CD14-positive monocyte (primary cell): ENCODE data around the gene CLDN6. TPM values are rescaled to one million over a fixed set of nuclear protein-coding genes. Genes with fewer than 3 reads are reported as not detected.

ENCODE experiments used
- DNase-seq, 3 donors: peaks; one replicate each; pipeline ENCODE4 v3.0.0-alpha.2; 2011 to 2022
- H2AFZ ChIP-seq: 2 replicates; pipeline ENCODE4 v1.6.0; 2012; ENCODE audit warnings: mild to moderate bottlenecking, low read depth, low read length, inconsistent platforms; ENCODE audit not compliant: insufficient read depth, poor library complexity, severe bottlenecking
- H3K27ac ChIP-seq, 2 donors: 1 replicate in 1 of 2; 2 replicates in 1 of 2; pipeline ENCODE4 v1.5.1; 2012 to 2013; ENCODE audit warnings: low read length in 2 of 2, control low read depth in 1 of 2, inconsistent platforms in 1 of 2, low read depth in 1 of 2, mild to moderate bottlenecking in 1 of 2
- H3K27me3 ChIP-seq, 2 donors: one replicate each; pipeline versions ENCODE4 v1.6.0 to v1.6.1; 2011 to 2013; ENCODE audit warnings: low read length in 2 of 2; ENCODE audit not compliant: control insufficient read depth in 2 of 2, insufficient read depth in 2 of 2
- H3K36me3 ChIP-seq, 2 donors: replicated peaks in 1 of 2; 1 replicate in 1 of 2; 2 replicates in 1 of 2; pipeline versions ENCODE4 v1.5.1 to v1.6.1; 2012 to 2013; ENCODE audit warnings: low read length in 2 of 2, control low read depth in 1 of 2, inconsistent platforms in 1 of 2, mild to moderate bottlenecking in 1 of 2; ENCODE audit not compliant: insufficient read depth in 2 of 2, control insufficient read depth in 1 of 2
- H3K4me1 ChIP-seq, 2 donors: 1 replicate in 1 of 2; 2 replicates in 1 of 2; pipeline versions ENCODE4 v1.5.1 to v1.6.1; 2012 to 2013; ENCODE audit warnings: low read length in 2 of 2, control low read depth in 1 of 2, inconsistent platforms in 1 of 2, mild to moderate bottlenecking in 1 of 2, moderate library complexity in 1 of 2; ENCODE audit not compliant: insufficient read depth in 2 of 2, control insufficient read depth in 1 of 2
- H3K4me2 ChIP-seq: replicated peaks from 2 replicates; pipeline ENCODE3; 2012; ENCODE audit warnings: low read length, moderate library complexity, mild to moderate bottlenecking; ENCODE audit not compliant: poor library complexity, severe bottlenecking; ENCODE audit errors: extremely low read depth
- H3K4me3 ChIP-seq, 3 experiments: fragments of 200-600 bp in 1 of 3; sonication (generic) in 1 of 3; replicated peaks in 1 of 3; 1 replicate in 2 of 3; 2 replicates in 1 of 3; pipeline ENCODE4 v1.5.1; 2011 to 2013; ENCODE audit warnings: low read length in 3 of 3, mild to moderate bottlenecking in 3 of 3, control low read depth in 2 of 3, low read depth in 2 of 3, inconsistent platforms in 1 of 3, moderate library complexity in 1 of 3
- H3K79me2 ChIP-seq: 2 replicates; pipeline ENCODE4 v1.6.0; 2012; ENCODE audit warnings: mild to moderate bottlenecking, control low read depth, inconsistent platforms, low read length, moderate library complexity; ENCODE audit not compliant: insufficient read depth
- H3K9ac ChIP-seq: 2 replicates; pipeline ENCODE4 v1.6.0; 2017; ENCODE audit warnings: low read length, mild to moderate bottlenecking; ENCODE audit not compliant: insufficient read depth, poor library complexity, severe bottlenecking
- H3K9me3 ChIP-seq, 2 donors: replicated peaks in 1 of 2; 1 replicate in 1 of 2; 2 replicates in 1 of 2; pipeline versions ENCODE4 v1.5.1 to v1.6.1; 2012 to 2013; ENCODE audit warnings: low read length in 2 of 2, control low read depth in 1 of 2; ENCODE audit not compliant: control insufficient read depth in 1 of 2, insufficient read depth in 1 of 2
- H4K20me1 ChIP-seq: 2 replicates; pipeline ENCODE4 v1.6.0; 2012; ENCODE audit warnings: mild to moderate bottlenecking, low read length, control low read depth, moderate library complexity; ENCODE audit not compliant: insufficient read depth
- H3K27ac Mint-ChIP-seq, 7 donors: one replicate each; pipeline ENCODE4 v1.8.0; 2020; ENCODE audit warnings: mild to moderate bottlenecking in 7 of 7, mixed read lengths in 7 of 7, moderate library complexity in 6 of 7, inconsistent platforms in 2 of 7
- H3K27me3 Mint-ChIP-seq, 3 donors: one replicate each; pipeline ENCODE4 v1.8.0; 2021 to 2022; ENCODE audit warnings: low read depth in 3 of 3, mild to moderate bottlenecking in 3 of 3, mixed read lengths in 3 of 3, moderate library complexity in 3 of 3, inconsistent platforms in 1 of 3
- H3K36me3 Mint-ChIP-seq, 2 donors: one replicate each; pipeline ENCODE4 v1.8.0; 2020; ENCODE audit warnings: mixed read lengths in 2 of 2, inconsistent platforms in 1 of 2, mild to moderate bottlenecking in 1 of 2
- H3K4me1 Mint-ChIP-seq: one replicate; pipeline ENCODE4 v1.8.0; 2020; ENCODE audit warnings: mild to moderate bottlenecking, mixed read lengths
- H3K4me3 Mint-ChIP-seq, 2 donors: one replicate each; pipeline ENCODE4 v1.8.0; 2020; ENCODE audit warnings: mild to moderate bottlenecking in 2 of 2, mixed read lengths in 2 of 2, moderate library complexity in 1 of 2
- H3K9me3 Mint-ChIP-seq, 7 donors: one replicate each; pipeline ENCODE4 v1.8.0; 2020 to 2022; ENCODE audit warnings: mixed read lengths in 7 of 7, mild to moderate bottlenecking in 6 of 7, moderate library complexity in 6 of 7, inconsistent platforms in 2 of 7
- WGBS: methylation state at CpG from one replicate; pipeline ENCODE4 v1.1.5; 2013; ENCODE audit warnings: missing lambda C conversion rate; ENCODE audit not compliant: insufficient coverage; 5-methylcytosine and 5-hydroxymethylcytosine counted together
- intact Hi-C, 2 donors: fragments of 100-400 bp; cut with micrococcal nuclease; formaldehyde crosslinking; loops; one replicate each; pipeline versions ENCODE4 v1.15.0 to v1.15.1; 2023
- polyA plus RNA-seq, 3 donors: library from polyadenylated mRNA; depleted of rRNA in 1 of 3; unstranded in 2 of 3; stranded (reverse) in 1 of 3; fragments of 300-500 nt in 2 of 3; fragments of >200 nt in 1 of 3; fragmentation: Illumina TruSeq in 2 of 3; gene quantifications; 1 replicate in 2 of 3; 2 replicates in 1 of 3; pipeline ENCODE4 v1.2.3, GENCODE V29; 2012 to 2021
- TF ChIP-seq, protein P1 (sequence below): fragments of 200-600 bp; IDR thresholded peaks from one replicate; pipeline ENCODE4 v1.8.0; 2022; ENCODE audit warnings: antibody characterized with exemption, mild to moderate bottlenecking

CLDN6 gene
- polyA plus RNA-seq, 3 donors: not detected

DNA sequence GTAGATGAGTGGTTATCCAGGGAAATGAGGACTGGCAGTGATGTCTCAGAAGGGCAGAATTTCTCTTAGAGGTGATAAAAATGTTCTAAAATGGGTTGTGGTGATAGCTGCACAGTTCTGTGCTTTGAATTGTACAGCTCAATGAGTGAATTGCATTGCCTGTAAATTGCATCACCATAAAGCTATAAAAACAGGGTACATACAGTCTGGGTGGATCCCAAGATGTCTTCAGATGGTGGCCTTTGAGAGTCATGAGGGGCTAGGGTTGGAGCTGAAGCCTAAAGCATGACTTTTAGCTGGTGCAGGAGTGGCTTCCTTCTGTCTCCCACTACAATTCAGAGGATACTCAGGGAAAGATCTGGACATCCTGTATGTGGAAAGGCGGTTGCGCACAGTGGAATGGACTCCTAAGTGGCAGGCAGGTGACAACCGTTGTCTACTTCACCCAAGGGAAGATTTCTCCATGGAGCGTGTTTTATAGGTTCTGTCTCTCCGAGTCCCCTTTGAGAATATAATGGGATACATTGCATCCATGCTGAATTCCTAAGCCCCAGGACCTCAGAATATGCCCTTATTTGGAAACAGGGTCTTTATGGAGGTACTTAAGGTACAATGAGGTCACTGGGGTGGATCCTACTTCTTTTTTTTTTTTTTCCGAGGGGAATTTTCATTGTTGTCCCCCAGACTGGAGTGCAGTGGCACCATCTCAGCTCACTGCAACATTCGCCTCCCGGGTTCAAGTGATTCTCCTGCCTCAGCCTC is 45.8 kb upstream of the CLDN6 start:
- Mint-ChIP-seq H3K4me1 (peaks cover 22% of the 10 kb centered on the region), H3K36me3 (no peaks in the 10 kb centered on the region)

GRCh38 chr16:3062553-3062952 is 44.6 kb upstream of the CLDN6 start:
- TF ChIP-seq, protein P1, sequence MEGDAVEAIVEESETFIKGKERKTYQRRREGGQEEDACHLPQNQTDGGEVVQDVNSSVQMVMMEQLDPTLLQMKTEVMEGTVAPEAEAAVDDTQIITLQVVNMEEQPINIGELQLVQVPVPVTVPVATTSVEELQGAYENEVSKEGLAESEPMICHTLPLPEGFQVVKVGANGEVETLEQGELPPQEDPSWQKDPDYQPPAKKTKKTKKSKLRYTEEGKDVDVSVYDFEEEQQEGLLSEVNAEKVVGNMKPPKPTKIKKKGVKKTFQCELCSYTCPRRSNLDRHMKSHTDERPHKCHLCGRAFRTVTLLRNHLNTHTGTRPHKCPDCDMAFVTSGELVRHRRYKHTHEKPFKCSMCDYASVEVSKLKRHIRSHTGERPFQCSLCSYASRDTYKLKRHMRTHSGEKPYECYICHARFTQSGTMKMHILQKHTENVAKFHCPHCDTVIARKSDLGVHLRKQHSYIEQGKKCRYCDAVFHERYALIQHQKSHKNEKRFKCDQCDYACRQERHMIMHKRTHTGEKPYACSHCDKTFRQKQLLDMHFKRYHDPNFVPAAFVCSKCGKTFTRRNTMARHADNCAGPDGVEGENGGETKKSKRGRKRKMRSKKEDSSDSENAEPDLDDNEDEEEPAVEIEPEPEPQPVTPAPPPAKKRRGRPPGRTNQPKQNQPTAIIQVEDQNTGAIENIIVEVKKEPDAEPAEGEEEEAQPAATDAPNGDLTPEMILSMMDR: no peak
- Histone ChIP-seq H3K27ac (no peak overlapping the region), H3K9me3 (no peaks in the 10 kb centered on the region), H3K4me3 (no peak overlapping the region), H3K27me3 (no peaks in the 10 kb centered on the region), H3K36me3 (no peaks in the 10 kb centered on the region), H3K9ac (no peak overlapping the region), H3K4me2 (peak overlapping the region; percentile 17), H2AFZ (no peak overlapping the region), H4K20me1 (no peaks in the 10 kb centered on the region), H3K79me2 (no peaks in the 10 kb centered on the region), H3K4me1 (peaks cover 34 to 39% of the 10 kb centered on the region in 2 donors)
- intact Hi-C loops: loop anchor here in 1 of 2 donors (5.0 kb wide), 1 partner anchor 105 kb away; no protein-coding TSS in a partner anchor
- H3K27ac Mint-ChIP-seq: no peak overlapping the region
- H3K36me3 Mint-ChIP-seq: peaks cover under 1% of the 10 kb centered on the region in 2 donors
- WGBS: 67% methylated on average over 1 of the region's 6 CpGs
- no peaks in the 10 kb centered on the region for H3K9me3 Mint-ChIP-seq
- no peak overlapping the region for H3K4me3 Mint-ChIP-seq
- peaks cover 23% of the 10 kb centered on the region for H3K4me1 Mint-ChIP-seq
- no peak for DNase-seq
- H3K27me3 Mint-ChIP-seq: peaks cover 0 to 9% (median under 1%) of the 10 kb centered on the region in 3 donors

More for the DNA sequence above, 45.8 kb upstream of the CLDN6 start:
- Mint-ChIP-seq H3K9me3 (no peaks in the 10 kb centered on the region), H3K27me3 (peaks cover 0 to 9% (median 0%) of the 10 kb centered on the region in 3 donors), H3K27ac (no peak overlapping the region), H3K4me3 (no peak overlapping the region)
- no peaks in the 10 kb centered on the region for H3K36me3 ChIP-seq
- intact Hi-C loops: loop anchor here in 1 of 2 donors (5.0 kb wide), 1 partner anchor 103 kb away; no protein-coding TSS in a partner anchor
- no peak overlapping the region for H3K27ac ChIP-seq
- H3K9me3 ChIP-seq: no peaks in the 10 kb centered on the region
- no peaks in the 10 kb centered on the region for H4K20me1 ChIP-seq
- H3K4me3 ChIP-seq: no peak overlapping the region
- peaks cover 22 to 27% of the 10 kb centered on the region in 2 donors for H3K4me1 ChIP-seq
- no peak overlapping the region for H3K9ac ChIP-seq
- no peaks in the 10 kb centered on the region for H3K27me3 ChIP-seq
- no peak overlapping the region for H2AFZ ChIP-seq
- H3K79me2 ChIP-seq: no peaks in the 10 kb centered on the region
- WGBS: 100% methylated on average over 1 of the region's 8 CpGs
- TF ChIP-seq, protein P1: no peak
- DNase-seq: no peak
- H3K4me2 ChIP-seq: no peak overlapping the region
